GM19455 (cell line): Measurements from ENCODE around the gene PIK3R5.

Experiments
- ATAC-seq: cut with Tn5 transposase; IDR thresholded peaks from one replicate; pipeline ENCODE4 v1.9.1; 2021; ENCODE audit not compliant: unreplicated experiment

The PIK3R5 gene

GRCh38 chr17:8953156-8953885 is 12.2 kb downstream of the PIK3R5 start:
- no peak for ATAC-seq

- no peak for ATAC-seq
Observed at GRCh38 chr17:8952191-8952590, 13.3 kb downstream of the PIK3R5 start.

- ATAC-seq, result no peak
Observed at GRCh38 chr17:8951206-8951605, 14.3 kb downstream of the PIK3R5 start.

GRCh38 chr17:8949061-8949661 is 16.3 kb downstream of the PIK3R5 start:
- no peak for ATAC-seq

GRCh38 chr17:8948462-8948861 is 17.0 kb downstream of the PIK3R5 start:
- no peak for ATAC-seq

- ATAC-seq, result no peak
Observed at GRCh38 chr17:8947201-8947600, 18.3 kb downstream of the PIK3R5 start.

GRCh38 chr17:8946476-8946875 is 19.0 kb downstream of the PIK3R5 start:
- no peak for ATAC-seq

GRCh38 chr17:8946071-8946470 is 19.4 kb downstream of the PIK3R5 start:
- ATAC-seq, result no peak

- ATAC-seq, result no peak
Observed at GRCh38 chr17:8944748-8945147, 20.8 kb downstream of the PIK3R5 start.

GRCh38 chr17:8944083-8944482 is 21.4 kb downstream of the PIK3R5 start:
- ATAC-seq, result no peak

- ATAC-seq, result no peak
Observed at GRCh38 chr17:8941980-8942622, 23.4 kb downstream of the PIK3R5 start.

GRCh38 chr17:8941520-8941919 is 24.0 kb downstream of the PIK3R5 start:
- peak; percentile 45 for ATAC-seq

- no peak for ATAC-seq
Observed at GRCh38 chr17:8940866-8941471, 24.5 kb downstream of the PIK3R5 start.

- ATAC-seq, result no peak
Observed at GRCh38 chr17:8939496-8940334, 25.8 kb downstream of the PIK3R5 start.

GRCh38 chr17:8938933-8939332 is 26.6 kb downstream of the PIK3R5 start:
- no peak for ATAC-seq

GRCh38 chr17:8935191-8935590 is 30.3 kb downstream of the PIK3R5 start:
- no peak for ATAC-seq

- no peak for ATAC-seq
Observed at GRCh38 chr17:8934346-8934745, 31.2 kb downstream of the PIK3R5 start.

GRCh38 chr17:8930649-8931048 is 34.9 kb downstream of the PIK3R5 start:
- no peak for ATAC-seq

- ATAC-seq, result no peak
Observed at GRCh38 chr17:8928347-8928746, 37.2 kb downstream of the PIK3R5 start.

- no peak for ATAC-seq
Observed at GRCh38 chr17:8927395-8927794, 38.1 kb downstream of the PIK3R5 start.

GRCh38 chr17:8925808-8926207 is 39.7 kb downstream of the PIK3R5 start:
- ATAC-seq, result no peak
